OCI-LY3 (cell line): ENCODE results near the gene NSD1.

Experiments
- EZH2phosphoT487 ChIP-seq: fragments of 200-600 bp; shearing (Covaris generic); IDR thresholded peaks from 2 replicates; pipeline ENCODE4 v1.6.1; 2018; ENCODE audit warnings: antibody characterized with exemption, mixed run types, low read depth
- TF ChIP-seq, protein P1 (sequence below): fragments of 200-600, 300-600 bp; sonication (generic); IDR thresholded peaks from 2 replicates; pipeline ENCODE4 v1.5.1; 2014; ENCODE audit warnings: antibody characterized with exemption, low read length, low read depth

DNA sequence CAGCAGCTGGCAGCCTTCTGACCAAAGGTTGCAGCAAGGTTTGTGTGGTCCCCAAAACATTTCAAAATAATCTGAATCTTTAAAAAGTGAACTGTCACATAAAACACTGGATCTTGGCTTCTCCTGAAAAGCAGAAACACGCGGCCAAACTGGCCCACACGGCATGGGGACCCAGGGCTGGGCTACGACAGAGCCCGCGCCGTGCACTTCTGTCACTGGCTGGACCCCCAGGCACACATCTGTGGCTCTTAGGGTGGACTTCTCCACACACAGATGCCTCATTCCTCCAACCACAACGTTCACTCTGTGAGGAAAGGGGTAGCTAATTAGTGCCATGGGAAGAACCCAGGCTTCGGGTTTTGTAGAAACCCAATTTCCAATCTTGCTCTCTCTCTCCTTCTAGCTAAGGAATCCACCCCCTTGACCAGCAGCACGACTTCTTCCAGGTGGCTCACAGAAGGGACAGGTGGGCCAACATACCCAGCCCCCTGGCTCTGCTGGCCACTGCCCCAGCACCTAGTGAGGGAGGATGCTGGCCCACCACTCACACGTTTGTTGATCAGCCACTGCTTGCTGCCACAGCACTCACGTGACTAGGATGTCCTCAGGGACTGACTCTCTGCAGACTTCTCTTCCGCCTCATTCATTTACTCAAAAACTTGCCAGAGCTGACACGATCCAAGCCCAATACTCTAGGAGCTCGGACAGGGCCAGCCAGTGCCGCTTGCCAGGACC, 200.0 kb downstream of the NSD1 start:
- TF ChIP-seq, protein P1, sequence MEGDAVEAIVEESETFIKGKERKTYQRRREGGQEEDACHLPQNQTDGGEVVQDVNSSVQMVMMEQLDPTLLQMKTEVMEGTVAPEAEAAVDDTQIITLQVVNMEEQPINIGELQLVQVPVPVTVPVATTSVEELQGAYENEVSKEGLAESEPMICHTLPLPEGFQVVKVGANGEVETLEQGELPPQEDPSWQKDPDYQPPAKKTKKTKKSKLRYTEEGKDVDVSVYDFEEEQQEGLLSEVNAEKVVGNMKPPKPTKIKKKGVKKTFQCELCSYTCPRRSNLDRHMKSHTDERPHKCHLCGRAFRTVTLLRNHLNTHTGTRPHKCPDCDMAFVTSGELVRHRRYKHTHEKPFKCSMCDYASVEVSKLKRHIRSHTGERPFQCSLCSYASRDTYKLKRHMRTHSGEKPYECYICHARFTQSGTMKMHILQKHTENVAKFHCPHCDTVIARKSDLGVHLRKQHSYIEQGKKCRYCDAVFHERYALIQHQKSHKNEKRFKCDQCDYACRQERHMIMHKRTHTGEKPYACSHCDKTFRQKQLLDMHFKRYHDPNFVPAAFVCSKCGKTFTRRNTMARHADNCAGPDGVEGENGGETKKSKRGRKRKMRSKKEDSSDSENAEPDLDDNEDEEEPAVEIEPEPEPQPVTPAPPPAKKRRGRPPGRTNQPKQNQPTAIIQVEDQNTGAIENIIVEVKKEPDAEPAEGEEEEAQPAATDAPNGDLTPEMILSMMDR = no peak
- no peak for TF ChIP-seq EZH2phosphoT487
